Activated naive CD4-positive, alpha-beta T cell treated with anti-CD3 and anti-CD28 coated beads, Interleukin-2, amount 10 ng/mL, durations not matched to agents 7 days and 5 days (primary cell): ENCODE results near the gene AAMDC.
"Not testable (repeated sequence)": the region's sequence is repeated elsewhere in the genome, so short reads cannot be mapped to it uniquely, and the experiment has no call there.

Experiments used
- CTCF ChIA-PET: fragments of 350-600 bp; sonication (Branson Sonifier 250); formaldehyde crosslinking; loops from one replicate; lab custom pipeline; 2021; ENCODE audit warnings: antibody characterized with exemption; lab: Charles Lee
- DNase-seq: peaks from one replicate; pipeline ENCODE4 v3.0.0-alpha.2; 2020
- H3K27ac Mint-ChIP-seq: one replicate; pipeline ENCODE4 v1.8.0; 2021; ENCODE audit warnings: mild to moderate bottlenecking, moderate library complexity, mixed read lengths
- H3K27me3 Mint-ChIP-seq: one replicate; pipeline ENCODE4 v1.8.0; 2021; ENCODE audit warnings: mild to moderate bottlenecking, mixed read lengths
- H3K36me3 Mint-ChIP-seq: one replicate; pipeline ENCODE4 v1.8.0; 2021; ENCODE audit warnings: mixed read lengths
- H3K4me1 Mint-ChIP-seq: one replicate; pipeline ENCODE4 v1.8.0; 2021; ENCODE audit warnings: mixed read lengths
- H3K4me3 Mint-ChIP-seq: one replicate; pipeline ENCODE4 v1.8.0; 2021; ENCODE audit warnings: mild to moderate bottlenecking, moderate library complexity, mixed read lengths
- H3K9me3 Mint-ChIP-seq: one replicate; pipeline ENCODE4 v1.8.0; 2021; ENCODE audit warnings: mixed read lengths

AAMDC gene

DNA sequence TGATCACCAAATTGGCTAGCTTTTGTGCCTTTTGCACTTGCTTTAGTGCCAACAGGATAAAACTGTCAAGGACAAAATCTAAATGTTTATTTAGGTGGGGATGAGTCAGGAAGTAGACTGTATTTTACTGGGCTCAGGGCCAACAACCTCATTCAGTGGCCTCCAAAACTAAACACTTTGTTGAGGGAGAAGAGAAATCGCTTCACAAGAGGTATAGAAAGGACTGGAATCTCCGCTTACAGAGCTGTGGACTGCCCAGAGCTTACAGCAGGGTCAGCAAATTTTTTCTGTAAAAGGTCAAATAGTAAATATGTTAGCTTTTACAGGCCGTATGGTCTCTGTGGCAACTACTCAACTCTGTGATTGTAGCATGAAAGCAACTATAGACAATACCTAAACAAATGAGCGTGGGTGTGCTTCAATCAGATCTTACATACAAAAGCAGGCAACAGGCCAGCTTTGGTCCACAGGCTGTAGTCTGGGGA lies 93.4 kb downstream of the AAMDC start:
- H3K4me3 Mint-ChIP-seq, DNase-seq, H3K27me3 Mint-ChIP-seq, H3K9me3 Mint-ChIP-seq, H3K4me1 Mint-ChIP-seq, H3K27ac Mint-ChIP-seq, CTCF ChIA-PET: not testable (repeated sequence)
- peaks cover 24% of the 10 kb centered on the region for H3K36me3 Mint-ChIP-seq

- Mint-ChIP-seq H3K27ac (peak overlapping the region; percentile 39), H3K36me3 (peaks cover 13% of the 10 kb centered on the region)
- CTCF ChIA-PET, DNase-seq, H3K27me3 Mint-ChIP-seq, H3K4me3 Mint-ChIP-seq, H3K9me3 Mint-ChIP-seq, H3K4me1 Mint-ChIP-seq: not testable (repeated sequence)
Measured at GRCh38 chr11:77917713-77918112, 96.8 kb downstream of the AAMDC start.
